GM12878 (cell line): ENCODE measurements around the gene KCNA3. TPM values are rescaled to one million over a fixed set of nuclear protein-coding genes. Genes with fewer than 3 reads are reported as not detected.

Source experiments
- ATAC-seq: fragments of 200-7000 bp; cut with Tn5 transposase; 3 replicates; pipeline ENCODE4 v1.9.1; 2020; ENCODE audit warnings: mild to moderate bottlenecking, moderate library complexity
- BruUV-seq: library from RNA; stranded (reverse); fragments of 400-500 nt; replicated peaks from 2 replicates; lab custom pipeline; 2021; lab: Mats Ljungman, UMichigan
- CTCF ChIA-PET: fragments of 300-600 bp; sonication (Branson Sonifier 250); formaldehyde crosslinking; extraction: SDS; loops from one replicate; lab custom pipeline; 2021; ENCODE audit warnings: inconsistent platforms; lab: Yijun Ruan, JAX
- POLR2A ChIA-PET: fragments of 350-600 bp; formaldehyde crosslinking; extraction: SDS; loops from one replicate; lab custom pipeline; 2021; ENCODE audit warnings: inconsistent platforms; lab: Charles Lee
- RAD21 ChIA-PET: fragments of 300-600 bp; sonication (Branson Sonifier 250); formaldehyde crosslinking; loops from one replicate; lab custom pipeline; 2023; ENCODE audit warnings: antibody characterized with exemption; ENCODE audit not compliant: unreplicated experiment; lab: Charles Lee
- SMC1A ChIA-PET: fragments of 300-600 bp; sonication (Branson Sonifier 250); formaldehyde crosslinking; loops from one replicate; lab custom pipeline; 2023; ENCODE audit not compliant: unreplicated experiment, uncharacterized antibody; lab: Charles Lee
- DNase-seq: peaks from one replicate; pipeline ENCODE4 v3.0.0-alpha.2; 2011; ENCODE audit warnings: low read depth, low spot score
- FAIRE-seq: peaks from 3 replicates; lab custom pipeline; 2011; peaks lifted over from hg19 to GRCh38; lab: Jason Lieb, UNC
- H2AFZ ChIP-seq: 2 replicates; pipeline ENCODE4 v1.6.0; 2011; ENCODE audit warnings: low read depth, low read length, control low read depth; ENCODE audit not compliant: control insufficient read depth
- H3K27ac ChIP-seq: 2 replicates; pipeline ENCODE4 v1.5.1; 2011; ENCODE audit warnings: control low read depth; ENCODE audit not compliant: control insufficient read depth, insufficient read depth
- H3K27me3 ChIP-seq, 2 experiments: replicated peaks in 1 of 2; 2 replicates each; pipeline versions ENCODE4 v1.6.0 to v1.6.1; 2011; ENCODE audit warnings: low read length in 1 of 2; ENCODE audit not compliant: control insufficient read depth in 2 of 2, insufficient read depth in 2 of 2
- H3K36me3 ChIP-seq, 2 experiments: 2 replicates each; pipeline ENCODE4 v1.5.1; 2011; ENCODE audit warnings: low read length in 1 of 2; ENCODE audit not compliant: control insufficient read depth in 2 of 2, insufficient read depth in 2 of 2
- H3K4me1 ChIP-seq: 2 replicates; pipeline ENCODE4 v1.6.1; 2011; ENCODE audit warnings: mild to moderate bottlenecking, low read length, moderate library complexity, mixed read lengths; ENCODE audit not compliant: control insufficient read depth, insufficient read depth
- H3K4me2 ChIP-seq: 2 replicates; pipeline ENCODE4 v1.6.0; 2011; ENCODE audit warnings: control low read depth; ENCODE audit not compliant: control insufficient read depth, insufficient read depth
- H3K4me3 ChIP-seq: fragments of 200-600 bp; sonication (generic); 2 replicates; pipeline ENCODE4 v1.5.1; 2016
- H3K79me2 ChIP-seq: 2 replicates; pipeline ENCODE4 v1.6.0; 2011; ENCODE audit warnings: low read length; ENCODE audit not compliant: control insufficient read depth, insufficient read depth
- H3K9ac ChIP-seq: 2 replicates; pipeline ENCODE4 v1.8.0; 2011; ENCODE audit warnings: low read length, control low read depth, mixed read lengths; ENCODE audit not compliant: control insufficient read depth, insufficient read depth
- H3K9me3 ChIP-seq: replicated peaks from 3 replicates; pipeline ENCODE4 v1.5.1; 2011; ENCODE audit warnings: mild to moderate bottlenecking, low read length; ENCODE audit not compliant: control insufficient read depth, insufficient read depth
- H4K20me1 ChIP-seq: 2 replicates; pipeline ENCODE4 v1.6.0; 2011; ENCODE audit not compliant: control insufficient read depth, insufficient read depth
- CBFB ChIP-seq: IDR thresholded peaks from 2 replicates; pipeline ENCODE4 v1.6.1; 2016; ENCODE audit warnings: antibody characterized with exemption, low read depth
- ELK1 ChIP-seq: IDR thresholded peaks from 2 replicates; pipeline ENCODE4 v1.6.1; 2012; ENCODE audit warnings: low read depth, low read length, improper control_type of control experiment
- EP300 ChIP-seq, 2 experiments: fragments of 150-350 bp in 1 of 2; IDR thresholded peaks; 2 replicates each; pipeline ENCODE4 v1.6.1; 2011 to 2012; ENCODE audit warnings: low read depth in 2 of 2, low read length in 2 of 2, borderline replicate concordance in 1 of 2, improper control_type of control experiment in 1 of 2, inconsistent platforms in 1 of 2; ENCODE audit not compliant: control insufficient read depth in 1 of 2
- GABPA ChIP-seq: IDR thresholded peaks from 2 replicates; pipeline ENCODE4 v1.6.1; 2014; ENCODE audit warnings: antibody characterized with exemption, low read depth, mild to moderate bottlenecking, inconsistent platforms
- IRF5 ChIP-seq: fragments of 450-650 bp; IDR thresholded peaks from 2 replicates; pipeline ENCODE4 v1.6.1; 2017; ENCODE audit warnings: borderline replicate concordance
- NFXL1 ChIP-seq: fragments of 450-650 bp; IDR thresholded peaks from 2 replicates; pipeline ENCODE4 v1.6.1; 2017; ENCODE audit warnings: antibody characterized with exemption, mild to moderate bottlenecking, borderline replicate concordance
- POU2F2 ChIP-seq: IDR thresholded peaks from 3 replicates; pipeline ENCODE4 v1.6.1; 2011; ENCODE audit warnings: low read depth, mild to moderate bottlenecking, low read length, borderline replicate concordance
- RCOR1 ChIP-seq: conservative IDR thresholded peaks from 2 replicates; pipeline ENCODE4 v1.6.1; 2012; ENCODE audit warnings: low read depth, low read length, improper control_type of control experiment
- ZNF592 ChIP-seq: fragments of 450-650 bp; IDR thresholded peaks from 2 replicates; pipeline ENCODE4 v1.6.1; 2017; ENCODE audit warnings: mild to moderate bottlenecking, moderate library complexity
- WGBS: methylation state at CpG from one replicate; pipeline ENCODE4 v1.1.6; 2016; ENCODE audit warnings: low lambda C conversion rate; ENCODE audit not compliant: insufficient replicate concordance, insufficient coverage; ENCODE audit errors: missing lambda C conversion rate; 5-methylcytosine and 5-hydroxymethylcytosine counted together
- in situ Hi-C: fragments of 300-500 bp; cut with MboI; formaldehyde crosslinking; loops from 9 replicates; pipeline ENCODE4 v1.14.3; 2018; ENCODE audit warnings: mixed read lengths
- intact Hi-C: fragments of 100-400 bp; cut with micrococcal nuclease; formaldehyde crosslinking; loops from one replicate; pipeline ENCODE4 v1.14.2; 2022; ENCODE audit not compliant: unreplicated experiment
- polyA plus RNA-seq, 11 experiments: library from polyadenylated mRNA; depleted of rRNA in 4 of 11; unstranded in 6 of 11; stranded (reverse) in 5 of 11; fragments of >200 nt; fragmentation: Nextera tagmentation in 4 of 11; fragmentation: Illumina TruSeq in 1 of 11; extraction: Ambion mirVana in 4 of 11; extraction: Trizol in 1 of 11; gene quantifications; 1 replicate in 1 of 11; 2 replicates in 10 of 11; pipeline versions ENCODE4 v1.2.1 to v1.2.3, GENCODE V29; 2011 to 2016; ENCODE audit warnings: inconsistent platforms in 2 of 11, missing spikeins in 2 of 11, low read depth in 1 of 11
- total RNA-seq, 4 experiments: library from RNA; depleted of rRNA in 3 of 4; stranded (reverse); fragments of >200 nt in 3 of 4; fragmentation: Illumina TruSeq in 1 of 4; extraction: Trizol in 1 of 4; gene quantifications; 2 replicates each; pipeline versions ENCODE4 v1.2.1 to v1.2.3, GENCODE V29; 2013 to 2021
- TF ChIP-seq, protein P1 (sequence below): fragments of 450-650 bp; IDR thresholded peaks from 2 replicates; pipeline ENCODE4 v1.6.1; 2018; ENCODE audit warnings: borderline replicate concordance, mild to moderate bottlenecking; ENCODE audit not compliant: partially characterized antibody
- TF ChIP-seq, protein P2 (sequence below): IDR thresholded peaks from 2 replicates; pipeline ENCODE4 v1.6.1; 2011; ENCODE audit warnings: borderline replicate concordance, low read depth, mild to moderate bottlenecking, moderate library complexity, low read length; ENCODE audit not compliant: insufficient read depth, poor library complexity, severe bottlenecking

KCNA3 gene
- total and polyA plus RNA-seq, 10 of the 15 experiments (the other 5 are each of a cell fraction or from before 2014, with no cell fraction given), result 0.10 to 3.3 (median 1.7) TPM

GRCh38 chr1:110706621-110707020 lies 31.9 kb upstream of the KCNA3 start:
- RAD21 ChIA-PET, result interaction anchor here (0.9 kb wide), 1 partner anchor 59 kb away, joined by 3 read pairs; no protein-coding TSS in a partner anchor
- Histone ChIP-seq H2AFZ (no peak overlapping the region), H3K4me2 (no peak overlapping the region), H3K4me1 (no peaks in the 10 kb centered on the region), H3K79me2 (no peaks in the 10 kb centered on the region), H3K9ac (no peak overlapping the region), H3K36me3 (no peaks in the 10 kb centered on the region), H3K27ac (no peak overlapping the region), H3K4me3 (no peak overlapping the region), H3K27me3 (no peaks in the 10 kb centered on the region; a peak in 1 of 4 replicates), H4K20me1 (no peaks in the 10 kb centered on the region), H3K9me3 (no peaks in the 10 kb centered on the region)
- in situ Hi-C loops, result no loop called here
- CTCF ChIA-PET, result interaction anchor here (0.8 to 1.2 kb wide), 3 partner anchors 9 to 106 kb away, joined by 3 read pairs; no protein-coding TSS in a partner anchor
- intact Hi-C loops, result no loop called here
- DNase-seq, result no peak
- no peak for FAIRE-seq
- POLR2A ChIA-PET, result no interaction called here
- SMC1A ChIA-PET, result interaction anchor here (0.8 to 1.7 kb wide), 4 partner anchors 26 to 62 kb away, joined by 3 to 8 read pairs (median 4); no protein-coding TSS in a partner anchor
- ATAC-seq, result no peak
- BruUV-seq, result no TSS peak
- 0% methylated on average over 1 of the region's 1 CpG for WGBS
- no peak for TF ChIP-seq ELK1
- no peak for TF ChIP-seq POU2F2
- TF ChIP-seq IRF5, result no peak
- no peak for TF ChIP-seq RCOR1
- TF ChIP-seq, protein P1, sequence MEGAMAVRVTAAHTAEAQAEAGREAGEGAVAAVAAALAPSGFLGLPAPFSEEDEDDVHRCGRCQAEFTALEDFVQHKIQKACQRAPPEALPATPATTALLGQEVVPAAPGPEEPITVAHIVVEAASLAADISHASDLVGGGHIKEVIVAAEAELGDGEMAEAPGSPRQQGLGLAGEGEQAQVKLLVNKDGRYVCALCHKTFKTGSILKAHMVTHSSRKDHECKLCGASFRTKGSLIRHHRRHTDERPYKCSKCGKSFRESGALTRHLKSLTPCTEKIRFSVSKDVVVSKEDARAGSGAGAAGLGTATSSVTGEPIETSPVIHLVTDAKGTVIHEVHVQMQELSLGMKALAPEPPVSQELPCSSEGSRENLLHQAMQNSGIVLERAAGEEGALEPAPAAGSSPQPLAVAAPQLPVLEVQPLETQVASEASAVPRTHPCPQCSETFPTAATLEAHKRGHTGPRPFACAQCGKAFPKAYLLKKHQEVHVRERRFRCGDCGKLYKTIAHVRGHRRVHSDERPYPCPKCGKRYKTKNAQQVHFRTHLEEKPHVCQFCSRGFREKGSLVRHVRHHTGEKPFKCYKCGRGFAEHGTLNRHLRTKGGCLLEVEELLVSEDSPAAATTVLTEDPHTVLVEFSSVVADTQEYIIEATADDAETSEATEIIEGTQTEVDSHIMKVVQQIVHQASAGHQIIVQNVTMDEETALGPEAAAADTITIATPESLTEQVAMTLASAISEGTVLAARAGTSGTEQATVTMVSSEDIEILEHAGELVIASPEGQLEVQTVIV, result no peak
- no peak for TF ChIP-seq GABPA
- TF ChIP-seq, protein P2, sequence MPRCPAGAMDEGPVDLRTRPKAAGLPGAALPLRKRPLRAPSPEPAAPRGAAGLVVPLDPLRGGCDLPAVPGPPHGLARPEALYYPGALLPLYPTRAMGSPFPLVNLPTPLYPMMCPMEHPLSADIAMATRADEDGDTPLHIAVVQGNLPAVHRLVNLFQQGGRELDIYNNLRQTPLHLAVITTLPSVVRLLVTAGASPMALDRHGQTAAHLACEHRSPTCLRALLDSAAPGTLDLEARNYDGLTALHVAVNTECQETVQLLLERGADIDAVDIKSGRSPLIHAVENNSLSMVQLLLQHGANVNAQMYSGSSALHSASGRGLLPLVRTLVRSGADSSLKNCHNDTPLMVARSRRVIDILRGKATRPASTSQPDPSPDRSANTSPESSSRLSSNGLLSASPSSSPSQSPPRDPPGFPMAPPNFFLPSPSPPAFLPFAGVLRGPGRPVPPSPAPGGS, result no peak
- TF ChIP-seq EP300 (IDR thresholded peaks at IDR 0.05; ENCODE audit: borderline replicate concordance in 1 of 2, control insufficient read depth in 1 of 2, low read depth in 2 of 2, low read length in 2 of 2), result no peak
- no peak for TF ChIP-seq CBFB
- TF ChIP-seq NFXL1, result no peak
- TF ChIP-seq ZNF592, result no peak
